ENCODE data around the gene SMARCE1.
A peak's percentile ranks its signal among the peaks of the same experiment; 100 is the strongest.
"Not testable (repeated sequence)": the region's sequence is repeated elsewhere in the genome, so short reads cannot be mapped to it uniquely, and the experiment has no call there.

Gene SMARCE1

GRCh38 chr17:40608061-40608581 is 39.5 kb downstream of the SMARCE1 start:
- peak in 1 of 2 experiments; percentile 60 for DNase-seq

- peak; percentile 68 to 74 for DNase-seq
Measured at GRCh38 chr17:40607641-40608040, 40.0 kb downstream of the SMARCE1 start.

DNA sequence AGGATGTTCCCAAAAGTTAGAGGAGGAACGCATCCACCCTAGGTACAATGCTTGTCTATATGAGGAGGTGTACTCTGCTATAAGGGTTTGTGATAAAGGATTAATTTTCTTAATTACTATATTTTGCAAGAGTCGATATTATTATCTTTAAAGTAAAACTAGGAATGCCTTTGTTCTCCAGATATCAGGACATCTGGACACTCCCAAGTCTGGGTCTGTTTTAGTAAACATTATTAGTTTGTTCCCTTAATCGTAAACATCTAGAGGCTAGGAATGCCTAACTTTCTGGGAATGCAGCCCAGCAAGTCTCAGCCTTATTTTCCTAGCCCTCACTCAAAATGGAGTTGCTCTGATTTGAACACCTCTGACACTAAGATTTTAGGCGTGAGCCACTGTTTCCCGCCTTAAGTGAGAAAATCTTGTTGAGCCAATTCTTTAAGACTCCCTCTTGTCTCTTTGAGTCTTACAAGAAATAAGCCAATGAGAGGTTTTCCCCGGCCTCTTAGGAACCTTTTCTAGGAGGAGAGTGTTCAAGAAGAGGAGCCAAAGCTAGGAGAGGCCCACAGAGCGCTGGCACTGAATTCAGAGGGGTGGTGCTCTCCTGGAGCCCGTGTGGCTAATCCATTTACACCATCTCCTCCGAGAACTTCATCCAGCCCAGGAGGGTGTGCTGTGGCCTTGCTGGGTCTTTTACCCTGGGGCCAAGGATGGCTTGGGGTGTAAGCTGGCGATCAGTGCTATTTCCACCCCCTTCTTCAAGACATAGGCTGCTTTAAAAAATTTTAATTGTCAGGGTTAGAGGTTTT is 40.9 kb downstream of the SMARCE1 start:
- no peak for DNase-seq

GRCh38 chr17:40605306-40605705 is 42.3 kb downstream of the SMARCE1 start:
- peak; percentile 80 to 83 for DNase-seq

- DNase-seq = no peak
Measured at GRCh38 chr17:40604327-40605080, 43.1 kb downstream of the SMARCE1 start.

DNA sequence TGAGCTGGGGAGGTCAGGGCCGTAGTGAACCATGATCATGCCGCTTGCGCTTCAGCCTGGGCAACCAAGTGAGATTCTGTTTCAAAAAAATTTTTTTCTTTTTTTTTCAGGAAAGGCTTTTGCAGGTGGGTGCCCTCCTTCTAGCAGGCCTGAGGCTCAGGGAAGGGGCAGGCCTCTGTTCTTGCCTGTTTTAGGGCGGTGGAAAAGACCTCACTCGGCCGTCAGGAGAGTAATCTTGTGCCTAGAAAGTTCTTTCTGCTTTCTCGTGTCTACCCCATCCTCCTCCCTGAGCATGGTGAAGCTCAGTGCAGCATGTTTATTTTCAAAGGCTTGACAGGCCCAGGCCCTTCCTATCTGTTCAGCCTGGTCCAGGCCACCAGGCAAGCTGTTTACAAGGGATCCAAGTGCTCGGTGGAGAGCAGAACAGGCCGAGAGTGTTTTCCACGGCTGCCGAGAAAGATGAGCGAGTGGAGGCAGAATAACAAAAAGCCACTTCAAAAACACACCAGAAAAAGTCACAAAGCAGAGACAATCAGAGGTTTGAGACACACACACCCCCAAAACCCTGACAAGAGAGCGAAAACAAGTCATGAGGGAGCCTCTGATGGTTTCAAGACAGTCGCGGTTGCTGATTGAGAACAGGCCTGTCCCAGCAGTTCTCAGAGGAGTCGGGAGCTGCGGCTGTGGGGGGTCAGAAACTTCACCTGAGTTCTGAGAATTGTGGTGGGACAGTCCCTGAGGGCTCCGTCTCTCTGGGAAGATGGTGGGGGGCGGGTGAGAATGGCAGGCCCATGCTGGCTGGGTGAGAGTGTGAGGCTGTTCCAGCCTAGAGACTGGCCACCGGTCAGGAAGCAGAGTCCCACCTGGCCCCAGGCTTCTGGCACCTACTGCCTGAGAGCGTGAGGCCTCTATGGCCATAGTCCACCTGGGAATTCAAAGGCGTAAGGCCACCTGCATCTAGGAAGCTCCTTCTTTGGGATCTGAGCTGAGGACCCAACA is 44.9 kb downstream of the SMARCE1 start:
- DNase-seq = peak; percentile 87 to 88

DNA sequence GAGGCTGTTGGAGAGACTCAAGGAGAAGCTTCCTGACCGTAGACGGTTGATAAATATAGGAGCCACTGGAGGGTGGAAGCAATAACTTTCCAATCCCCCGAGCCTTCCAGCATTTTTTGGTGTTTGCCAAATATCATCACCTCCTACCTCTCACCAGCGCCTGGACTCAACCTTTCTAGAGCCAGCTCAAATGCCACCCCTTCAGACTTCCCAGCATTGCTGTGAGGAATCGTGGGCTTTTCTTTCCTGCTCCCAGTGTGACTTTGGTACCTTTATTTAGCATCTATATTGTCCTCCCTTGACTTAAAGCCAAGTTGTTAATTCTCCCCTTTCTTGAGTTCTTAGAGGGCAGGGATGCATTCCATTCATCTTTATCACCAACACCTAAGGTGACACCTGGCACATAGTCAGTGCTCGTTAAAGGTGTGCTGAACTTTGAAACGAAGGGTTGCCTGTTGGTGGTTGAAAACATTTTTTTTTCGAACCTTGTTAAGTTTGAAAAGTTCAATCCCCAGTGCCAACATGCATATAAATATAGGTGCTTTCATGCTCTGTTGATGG is 47.1 kb downstream of the SMARCE1 start:
- peak in 1 of 2 experiments; percentile 15 for DNase-seq

DNA sequence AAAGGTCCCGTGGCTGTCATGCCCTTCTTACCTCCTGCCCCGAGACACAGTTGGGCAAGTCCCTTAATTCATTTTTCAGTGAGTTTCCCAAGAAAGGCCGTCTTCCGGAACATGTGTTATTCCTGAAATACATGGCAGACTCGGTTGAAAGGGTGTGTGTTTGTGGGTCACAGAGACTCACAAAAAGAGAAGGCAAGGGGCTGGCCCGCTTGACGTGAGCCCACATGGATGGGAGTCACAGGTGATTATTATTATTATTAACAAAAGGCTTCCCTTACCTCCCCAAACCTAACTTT is 48.2 kb downstream of the SMARCE1 start:
- DNase-seq = no peak

DNA sequence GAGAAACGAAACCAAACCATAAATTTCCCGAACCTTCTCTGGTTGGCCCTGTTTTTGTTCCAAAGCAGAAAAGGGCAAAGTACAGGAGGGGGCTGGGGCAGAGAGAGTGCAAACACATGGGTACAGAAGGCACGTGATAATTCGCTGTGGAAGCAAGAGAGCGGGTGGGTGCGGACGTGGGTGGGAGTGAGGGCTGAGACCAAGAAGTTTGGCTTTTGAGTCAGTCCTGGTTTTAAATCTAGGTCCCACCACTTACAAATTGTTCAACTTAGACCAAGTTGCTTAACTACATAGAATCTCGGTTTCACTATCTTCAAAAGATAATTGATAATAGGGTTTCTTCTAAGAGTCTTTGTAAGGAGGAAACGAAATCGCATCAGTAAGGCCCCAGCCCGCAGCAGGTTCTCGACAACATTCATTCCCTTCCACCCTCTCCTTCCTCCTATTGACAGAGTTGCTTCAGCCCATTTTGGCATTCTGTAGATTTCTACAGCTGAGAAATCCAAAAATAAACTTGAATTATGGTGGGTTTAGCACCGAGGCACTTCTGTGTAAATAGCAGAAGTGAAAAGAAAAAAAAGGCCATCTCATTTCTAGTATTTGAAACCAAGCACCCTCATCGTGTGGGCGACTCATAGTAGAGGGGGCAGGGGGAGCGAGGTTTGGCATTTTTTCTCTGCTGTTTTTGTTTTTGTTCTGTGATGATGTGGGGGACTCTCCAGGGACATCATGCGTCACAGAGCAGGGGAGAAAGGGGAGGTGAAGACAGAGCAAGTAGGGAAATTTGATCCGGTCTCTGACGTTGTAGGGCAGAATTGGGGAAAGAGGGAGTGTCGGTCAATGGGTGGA is 48.8 kb downstream of the SMARCE1 start:
- DNase-seq = peak; percentile 89

DNA sequence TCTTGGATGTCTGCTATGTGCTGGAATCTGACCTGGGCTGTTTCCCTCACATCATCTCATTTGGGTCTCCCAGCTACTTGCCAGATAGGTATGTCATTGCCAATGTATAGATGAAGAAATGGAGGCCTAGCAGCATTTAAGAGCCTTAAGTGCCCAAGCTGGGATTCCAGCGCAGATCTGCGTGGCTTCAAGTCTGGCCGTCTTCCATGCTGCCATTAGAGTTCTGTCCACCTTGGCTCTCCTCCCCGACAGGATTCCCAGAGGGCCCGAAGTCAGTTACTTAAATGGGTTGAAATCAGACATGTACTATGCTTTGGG is 49.4 kb downstream of the SMARCE1 start:
- no peak for DNase-seq

GRCh38 chr17:40597556-40598300 is 49.9 kb downstream of the SMARCE1 start:
- DNase-seq = peak in 1 of 2 experiments; percentile 34

DNA sequence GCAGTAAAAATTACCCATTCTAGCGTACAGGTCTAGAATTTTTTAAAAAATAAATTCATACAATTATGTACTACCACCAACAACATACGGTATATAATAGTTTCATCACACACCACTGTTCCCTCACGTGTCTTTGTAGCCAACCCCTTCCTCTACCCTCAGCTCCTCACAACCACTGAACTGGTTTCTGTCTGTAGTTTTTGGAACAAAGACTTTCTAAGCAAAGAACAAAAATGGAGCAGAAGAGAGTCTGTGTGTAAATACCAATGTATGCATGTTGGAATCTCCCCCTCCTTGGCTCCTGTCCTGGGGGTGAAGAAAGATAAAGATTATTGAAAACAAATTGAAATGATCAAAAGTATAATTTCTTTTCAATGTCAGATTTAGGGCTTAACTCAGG is 50.5 kb downstream of the SMARCE1 start:
- DNase-seq = no peak

DNA sequence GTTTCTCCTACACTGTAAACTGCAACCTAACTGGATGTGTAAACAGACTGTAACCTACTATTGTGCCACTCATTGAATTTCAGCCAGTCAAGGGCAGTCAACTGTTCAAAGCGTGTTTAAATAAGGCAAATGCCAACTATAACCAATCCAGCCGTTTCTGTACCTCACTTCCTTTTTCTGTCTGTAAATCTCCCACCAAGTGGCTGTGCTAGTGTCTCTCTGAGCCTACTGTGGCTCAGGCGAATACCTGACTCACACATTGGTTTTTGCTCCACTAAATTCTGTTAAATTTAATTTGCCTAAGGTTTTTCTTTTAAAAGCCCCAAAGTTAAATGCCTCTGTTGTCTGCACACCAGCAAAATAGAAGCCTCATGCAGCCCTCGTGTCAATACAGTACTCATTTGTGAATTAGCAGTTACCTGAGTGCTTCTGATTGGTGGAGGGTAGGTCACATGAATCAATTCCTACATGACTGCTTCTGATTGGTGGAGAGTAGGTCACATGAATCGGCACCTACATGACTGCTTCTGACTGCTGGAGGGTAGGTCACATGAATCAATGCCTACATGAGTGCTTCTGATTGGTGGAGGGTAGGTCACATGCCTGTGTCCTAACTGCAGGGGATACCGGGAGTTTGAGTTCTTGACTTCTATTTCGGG is 51.2 kb downstream of the SMARCE1 start:
- peak in 1 of 2 experiments; percentile 55 for DNase-seq

- DNase-seq = no peak
Measured at GRCh38 chr17:40590742-40591141, 56.9 kb downstream of the SMARCE1 start.

GRCh38 chr17:40588552-40588951 is 59.1 kb downstream of the SMARCE1 start:
- DNase-seq = no peak

DNA sequence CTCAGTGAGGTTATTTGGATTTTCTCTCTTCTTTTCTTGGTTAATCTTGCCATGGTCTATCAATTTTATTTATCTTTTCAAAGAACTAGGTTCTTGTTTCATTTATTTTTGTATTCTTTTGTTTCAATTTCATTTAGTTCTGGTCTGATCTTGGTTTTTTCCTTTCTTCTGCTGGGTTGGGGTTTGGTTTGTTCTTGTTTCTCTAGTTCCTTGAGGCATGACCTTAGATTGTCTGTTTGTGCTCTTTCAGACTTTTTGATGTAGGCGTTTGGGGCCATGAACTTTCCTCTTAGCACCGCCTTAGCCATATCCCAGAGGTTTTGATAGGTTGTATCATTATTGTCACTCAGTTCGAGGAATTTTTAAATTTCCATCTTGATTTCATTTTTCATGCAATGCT is 61.4 kb downstream of the SMARCE1 start:
- DNase-seq = not testable (repeated sequence)

GRCh38 chr17:40584950-40585349 is 62.7 kb downstream of the SMARCE1 start:
- DNase-seq = not testable (repeated sequence)

GRCh38 chr17:40582328-40582901 is 65.2 kb downstream of the SMARCE1 start:
- DNase-seq = peak; percentile 72 to 73

DNA sequence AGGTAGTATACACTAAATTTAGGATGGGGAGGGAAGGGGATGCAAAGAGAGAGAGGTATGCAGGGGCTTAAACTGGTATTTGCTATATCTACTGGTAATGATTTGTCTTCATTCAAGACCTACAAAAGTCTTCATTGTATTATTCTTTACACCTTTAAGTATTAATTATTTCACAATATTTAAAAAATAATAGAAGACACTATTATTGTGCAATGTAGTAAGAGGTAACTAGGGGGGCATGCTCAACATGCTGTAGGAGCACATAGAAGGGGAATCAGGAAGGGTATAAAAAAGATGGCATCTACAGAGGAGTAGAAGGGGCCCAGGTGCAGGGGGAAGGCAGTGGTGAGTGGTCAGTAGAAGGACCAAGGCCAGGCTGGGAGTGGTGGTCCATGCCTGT is 67.5 kb downstream of the SMARCE1 start:
- no peak for DNase-seq

DNA sequence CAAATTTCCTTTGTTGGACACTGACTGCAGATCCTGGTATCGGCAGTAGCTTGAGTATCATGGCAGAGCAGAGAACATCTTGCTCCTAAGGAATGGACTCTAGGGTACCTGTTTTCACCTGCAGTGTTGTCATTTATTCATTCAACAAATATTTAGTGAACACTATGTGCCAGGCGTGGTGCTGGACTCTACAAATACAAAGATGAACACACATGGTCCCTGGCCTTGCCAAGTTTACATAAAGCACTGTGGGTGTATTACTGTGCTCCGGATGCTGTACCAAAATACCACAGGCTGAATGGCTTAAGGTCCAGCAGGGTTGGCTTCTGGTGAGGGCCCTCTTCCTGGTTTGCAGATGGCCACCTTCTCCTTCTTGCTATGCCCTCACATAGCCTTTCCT is 68.1 kb downstream of the SMARCE1 start:
- no peak for DNase-seq
